ENCODE measurements around the gene NEIL3.

Gene NEIL3

DNA sequence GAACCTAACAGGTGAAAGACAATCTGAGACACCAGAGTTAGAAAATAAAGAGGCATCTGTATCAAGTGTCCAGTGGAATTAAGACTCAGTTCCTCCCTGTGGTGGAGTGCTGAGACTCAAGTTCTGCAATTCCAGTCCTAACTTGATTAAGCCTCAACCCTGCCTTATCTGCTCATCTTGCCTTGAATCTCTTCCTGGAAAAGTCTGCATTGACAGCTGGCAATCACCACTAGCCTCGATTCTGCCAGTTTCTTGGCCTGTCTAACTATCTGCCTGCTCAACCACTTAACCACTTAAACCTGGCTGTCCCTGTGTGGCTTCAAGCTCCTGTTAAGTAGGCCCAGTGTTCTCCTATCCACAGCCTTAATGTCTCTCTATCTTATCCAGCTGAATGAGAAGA, 22.4 kb upstream of the NEIL3 start:
- peak overlapping the region; percentile 4; the same call in 1 of the 2 replicates for H3K27ac ChIP-seq (replicated peaks)
- DNase-seq (ENCODE audit: low read depth in 1 of 2, low spot score in 1 of 2): peak in 1 of 2 experiments; percentile 64
- TF ChIP-seq POLR2AphosphoS5 (IDR thresholded peaks at IDR 0.05; ENCODE audit: low read depth): no peak; the same call in 1 of the 2 replicates
- peak; percentile 83 for TF ChIP-seq SPI1 (IDR thresholded peaks at IDR 0.05; ENCODE audit: borderline replicate concordance, low read depth)

DNA sequence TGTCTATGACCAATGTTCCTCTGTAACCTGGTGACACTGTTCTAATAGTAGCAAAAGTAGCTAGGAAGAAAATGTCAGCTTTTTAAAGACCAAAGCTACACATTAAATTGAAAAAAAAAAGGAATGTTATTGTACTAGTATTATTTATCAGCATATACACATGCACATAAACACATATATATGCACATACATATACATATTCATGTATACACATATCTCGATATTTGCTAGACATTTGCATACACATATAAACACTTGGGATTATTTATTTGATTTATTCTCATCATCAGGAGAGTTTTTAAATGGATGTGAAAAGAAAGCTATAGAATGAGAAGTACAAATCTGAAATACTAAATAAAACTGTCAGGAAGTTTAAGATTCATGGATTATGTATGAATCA, 21.3 kb upstream of the NEIL3 start:
- no peaks in the 10 kb centered on the region for H3K27me3 ChIP-seq (ENCODE audit: insufficient read depth, poor library complexity, severe bottlenecking)

More for the DNA sequence above, 22.4 kb upstream of the NEIL3 start:
- Histone ChIP-seq H3K27me3 (ENCODE audit: insufficient read depth, poor library complexity, severe bottlenecking) (no peaks in the 10 kb centered on the region), H3K4me3 (replicated peaks; ENCODE audit: insufficient read depth, low read length) (no peak overlapping the region)

DNA sequence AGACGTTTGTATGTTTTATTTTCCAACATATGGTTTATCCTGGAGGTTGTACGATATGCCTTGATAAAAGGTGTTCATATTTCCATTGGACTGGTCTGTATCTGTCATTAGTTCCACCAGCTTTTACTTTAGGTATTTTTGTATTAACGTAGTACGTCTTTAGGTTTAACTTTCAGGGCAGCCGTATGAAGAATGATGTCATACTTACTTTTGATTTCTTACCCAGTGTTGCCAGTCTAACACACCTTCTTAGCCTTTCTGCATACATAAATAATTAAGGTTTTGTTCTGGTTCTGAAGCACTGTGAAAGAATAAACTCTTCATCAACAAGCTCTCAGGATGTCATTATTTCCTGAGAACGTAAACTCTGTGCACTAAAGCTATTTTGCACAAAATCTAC, 18.9 kb upstream of the NEIL3 start:
- Histone ChIP-seq H3K27me3 (ENCODE audit: insufficient read depth, poor library complexity, severe bottlenecking) (no peaks in the 10 kb centered on the region), H3K27ac (replicated peaks) (no peak overlapping the region), H3K4me3 (replicated peaks; ENCODE audit: insufficient read depth, low read length) (no peak overlapping the region)
- no peak for DNase-seq (ENCODE audit: low read depth in 1 of 2, low spot score in 1 of 2)
- no peak for TF ChIP-seq GABPA (IDR thresholded peaks at IDR 0.05; ENCODE audit: low read depth)
- TF ChIP-seq POLR2AphosphoS5 (IDR thresholded peaks at IDR 0.05; ENCODE audit: low read depth): no peak
- no peak for TF ChIP-seq SPI1 (IDR thresholded peaks at IDR 0.05; ENCODE audit: borderline replicate concordance, low read depth)
- TF ChIP-seq, protein P1, sequence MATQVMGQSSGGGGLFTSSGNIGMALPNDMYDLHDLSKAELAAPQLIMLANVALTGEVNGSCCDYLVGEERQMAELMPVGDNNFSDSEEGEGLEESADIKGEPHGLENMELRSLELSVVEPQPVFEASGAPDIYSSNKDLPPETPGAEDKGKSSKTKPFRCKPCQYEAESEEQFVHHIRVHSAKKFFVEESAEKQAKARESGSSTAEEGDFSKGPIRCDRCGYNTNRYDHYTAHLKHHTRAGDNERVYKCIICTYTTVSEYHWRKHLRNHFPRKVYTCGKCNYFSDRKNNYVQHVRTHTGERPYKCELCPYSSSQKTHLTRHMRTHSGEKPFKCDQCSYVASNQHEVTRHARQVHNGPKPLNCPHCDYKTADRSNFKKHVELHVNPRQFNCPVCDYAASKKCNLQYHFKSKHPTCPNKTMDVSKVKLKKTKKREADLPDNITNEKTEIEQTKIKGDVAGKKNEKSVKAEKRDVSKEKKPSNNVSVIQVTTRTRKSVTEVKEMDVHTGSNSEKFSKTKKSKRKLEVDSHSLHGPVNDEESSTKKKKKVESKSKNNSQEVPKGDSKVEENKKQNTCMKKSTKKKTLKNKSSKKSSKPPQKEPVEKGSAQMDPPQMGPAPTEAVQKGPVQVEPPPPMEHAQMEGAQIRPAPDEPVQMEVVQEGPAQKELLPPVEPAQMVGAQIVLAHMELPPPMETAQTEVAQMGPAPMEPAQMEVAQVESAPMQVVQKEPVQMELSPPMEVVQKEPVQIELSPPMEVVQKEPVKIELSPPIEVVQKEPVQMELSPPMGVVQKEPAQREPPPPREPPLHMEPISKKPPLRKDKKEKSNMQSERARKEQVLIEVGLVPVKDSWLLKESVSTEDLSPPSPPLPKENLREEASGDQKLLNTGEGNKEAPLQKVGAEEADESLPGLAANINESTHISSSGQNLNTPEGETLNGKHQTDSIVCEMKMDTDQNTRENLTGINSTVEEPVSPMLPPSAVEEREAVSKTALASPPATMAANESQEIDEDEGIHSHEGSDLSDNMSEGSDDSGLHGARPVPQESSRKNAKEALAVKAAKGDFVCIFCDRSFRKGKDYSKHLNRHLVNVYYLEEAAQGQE (IDR thresholded peaks at IDR 0.05; ENCODE audit: insufficient replicate concordance, low read depth): no peak

More for the DNA sequence above, 21.3 kb upstream of the NEIL3 start:
- Histone ChIP-seq H3K4me3 (replicated peaks; ENCODE audit: insufficient read depth, low read length) (no peak overlapping the region), H3K27ac (replicated peaks) (no peak overlapping the region)
- TF ChIP-seq SPI1 (IDR thresholded peaks at IDR 0.05; ENCODE audit: borderline replicate concordance, low read depth) (no peak), GABPA (IDR thresholded peaks at IDR 0.05; ENCODE audit: low read depth) (no peak), POLR2AphosphoS5 (IDR thresholded peaks at IDR 0.05; ENCODE audit: low read depth) (no peak)
- TF ChIP-seq, protein P2, sequence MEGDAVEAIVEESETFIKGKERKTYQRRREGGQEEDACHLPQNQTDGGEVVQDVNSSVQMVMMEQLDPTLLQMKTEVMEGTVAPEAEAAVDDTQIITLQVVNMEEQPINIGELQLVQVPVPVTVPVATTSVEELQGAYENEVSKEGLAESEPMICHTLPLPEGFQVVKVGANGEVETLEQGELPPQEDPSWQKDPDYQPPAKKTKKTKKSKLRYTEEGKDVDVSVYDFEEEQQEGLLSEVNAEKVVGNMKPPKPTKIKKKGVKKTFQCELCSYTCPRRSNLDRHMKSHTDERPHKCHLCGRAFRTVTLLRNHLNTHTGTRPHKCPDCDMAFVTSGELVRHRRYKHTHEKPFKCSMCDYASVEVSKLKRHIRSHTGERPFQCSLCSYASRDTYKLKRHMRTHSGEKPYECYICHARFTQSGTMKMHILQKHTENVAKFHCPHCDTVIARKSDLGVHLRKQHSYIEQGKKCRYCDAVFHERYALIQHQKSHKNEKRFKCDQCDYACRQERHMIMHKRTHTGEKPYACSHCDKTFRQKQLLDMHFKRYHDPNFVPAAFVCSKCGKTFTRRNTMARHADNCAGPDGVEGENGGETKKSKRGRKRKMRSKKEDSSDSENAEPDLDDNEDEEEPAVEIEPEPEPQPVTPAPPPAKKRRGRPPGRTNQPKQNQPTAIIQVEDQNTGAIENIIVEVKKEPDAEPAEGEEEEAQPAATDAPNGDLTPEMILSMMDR (IDR thresholded peaks at IDR 0.05; ENCODE audit: insufficient read depth, low read length): no peak
- TF ChIP-seq, protein P1 (IDR thresholded peaks at IDR 0.05; ENCODE audit: insufficient replicate concordance, low read depth): no peak
- no peak for DNase-seq (ENCODE audit: low read depth in 1 of 2, low spot score in 1 of 2)

DNA sequence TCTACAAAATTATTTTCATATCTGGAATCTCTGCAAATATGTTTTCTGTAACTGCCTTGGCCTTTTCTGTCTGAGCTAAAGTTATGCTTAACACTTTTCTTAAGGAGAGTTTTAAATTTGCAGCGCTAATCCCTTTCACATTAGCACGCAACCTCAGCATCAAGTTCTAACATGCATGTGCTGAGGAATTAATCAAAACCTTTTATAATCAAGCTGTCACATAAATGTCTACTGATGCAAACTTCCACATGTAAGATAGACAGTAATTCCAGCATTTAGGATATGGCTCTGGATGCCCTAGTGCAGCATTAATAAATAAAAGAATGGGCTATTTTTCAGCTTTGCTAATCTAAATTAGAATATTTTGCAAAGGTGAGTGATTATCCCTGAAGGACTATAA, 17.5 kb upstream of the NEIL3 start:
- no peak for DNase-seq (ENCODE audit: low read depth in 1 of 2, low spot score in 1 of 2)
- Histone ChIP-seq H3K27me3 (ENCODE audit: insufficient read depth, poor library complexity, severe bottlenecking) (no peaks in the 10 kb centered on the region), H3K4me3 (replicated peaks; ENCODE audit: insufficient read depth, low read length) (no peak overlapping the region), H3K27ac (replicated peaks) (no peak overlapping the region)
- TF ChIP-seq, protein P2 (IDR thresholded peaks at IDR 0.05; ENCODE audit: insufficient read depth, low read length): no peak
- TF ChIP-seq, protein P1 (IDR thresholded peaks at IDR 0.05; ENCODE audit: insufficient replicate concordance, low read depth): no peak
- TF ChIP-seq POLR2AphosphoS5 (IDR thresholded peaks at IDR 0.05; ENCODE audit: low read depth) (no peak), GABPA (IDR thresholded peaks at IDR 0.05; ENCODE audit: low read depth) (no peak), SPI1 (IDR thresholded peaks at IDR 0.05; ENCODE audit: borderline replicate concordance, low read depth) (no peak)
